Measurements from ENCODE around the gene MAPK8. TPM values are rescaled to one million over a fixed set of nuclear protein-coding genes. Genes with fewer than 3 reads are reported as not detected.

The MAPK8 gene
- total RNA-seq, 2 donors from 2014 or later = 29.1 to 36.7 TPM

GRCh38 chr10:48289501-48290238, 16.8 kb upstream of the MAPK8 start:
- intact Hi-C loops (cut with DNase I) = no loop called here
- no peak for DNase-seq (ENCODE audit: low spot score)

- intact Hi-C loops (cut with DNase I) = no loop called here
- DNase-seq (ENCODE audit: low spot score) = no peak
Observed at GRCh38 chr10:48290286-48290685, 16.2 kb upstream of the MAPK8 start.

- intact Hi-C loops (cut with DNase I) = no loop called here
- no peak for DNase-seq (ENCODE audit: low spot score)
Observed at GRCh38 chr10:48291190-48291589, 15.3 kb upstream of the MAPK8 start.

- intact Hi-C loops (cut with DNase I) = no loop called here
- DNase-seq (ENCODE audit: low spot score) = no peak
Observed at GRCh38 chr10:48292616-48293015, 13.9 kb upstream of the MAPK8 start.

- DNase-seq (ENCODE audit: low spot score) = no peak
- intact Hi-C loops (cut with DNase I) = no loop called here
Observed at GRCh38 chr10:48294431-48294830, 12.0 kb upstream of the MAPK8 start.

GRCh38 chr10:48296576-48297098, 9.8 kb upstream of the MAPK8 start:
- intact Hi-C loops (cut with DNase I) = loop anchor here in 1 of 2 donors (5.0 kb wide), 1 partner anchor 1159 kb away; no protein-coding TSS in a partner anchor
- no peak for DNase-seq (ENCODE audit: low spot score)

- intact Hi-C loops (cut with DNase I) = loop anchor here in 1 of 2 donors (5.0 kb wide), 1 partner anchor 1162 kb away; no protein-coding TSS in a partner anchor
- DNase-seq (ENCODE audit: low spot score) = no peak
Observed at GRCh38 chr10:48299066-48299465, 7.4 kb upstream of the MAPK8 start.

- intact Hi-C loops (cut with DNase I) = loop anchor here in 1 of 2 donors (5.0 kb wide), 1 partner anchor 1162 kb away; no protein-coding TSS in a partner anchor
- no peak for DNase-seq (ENCODE audit: low spot score)
Observed at GRCh38 chr10:48299692-48300091, 6.8 kb upstream of the MAPK8 start.

GRCh38 chr10:48300556-48300955, 5.9 kb upstream of the MAPK8 start:
- no peak for DNase-seq (ENCODE audit: low spot score)
- intact Hi-C loops (cut with DNase I) = no loop called here

- intact Hi-C loops (cut with DNase I) = no loop called here
- DNase-seq (ENCODE audit: low spot score) = no peak
Observed at GRCh38 chr10:48302515-48303476, 3.7 kb upstream of the MAPK8 start.

- DNase-seq (ENCODE audit: low spot score) = no peak
- intact Hi-C loops (cut with DNase I) = no loop called here
Observed at GRCh38 chr10:48305905-48306264, 592 bp upstream of the MAPK8 start.

- DNase-seq (ENCODE audit: low spot score) = no peak
- intact Hi-C loops (cut with DNase I) = no loop called here
Observed at GRCh38 chr10:48306870-48307710, 613 bp downstream of the MAPK8 start.

- DNase-seq (ENCODE audit: low spot score) = no peak
- intact Hi-C loops (cut with DNase I) = no loop called here
Observed at GRCh38 chr10:48307711-48308018, 1.2 kb downstream of the MAPK8 start.

GRCh38 chr10:48309711-48310226, 3.3 kb downstream of the MAPK8 start:
- no peak for DNase-seq (ENCODE audit: low spot score)
- intact Hi-C loops (cut with DNase I) = no loop called here

- intact Hi-C loops (cut with DNase I) = no loop called here
- no peak for DNase-seq (ENCODE audit: low spot score)
Observed at GRCh38 chr10:48314107-48314506, 7.6 kb downstream of the MAPK8 start.

- intact Hi-C loops (cut with DNase I) = no loop called here
- no peak for DNase-seq (ENCODE audit: low spot score)
Observed at GRCh38 chr10:48316236-48316635, 9.8 kb downstream of the MAPK8 start.

GRCh38 chr10:48317321-48317990, 11.0 kb downstream of the MAPK8 start:
- intact Hi-C loops (cut with DNase I) = no loop called here

GRCh38 chr10:48322017-48322416, 15.5 kb downstream of the MAPK8 start:
- intact Hi-C loops (cut with DNase I) = no loop called here
- DNase-seq (ENCODE audit: low spot score) = no peak

More at GRCh38 chr10:48317321-48317990, 11.0 kb downstream of the MAPK8 start:
- no peak for DNase-seq (ENCODE audit: low spot score)

GRCh38 chr10:48324580-48324979, 18.1 kb downstream of the MAPK8 start:
- DNase-seq (ENCODE audit: low spot score) = no peak
- intact Hi-C loops (cut with DNase I) = no loop called here

All from posterior vena cava (tissue), 2 donors.